ENCODE results near the gene NECTIN2. TPM values are rescaled to one million over a fixed set of nuclear protein-coding genes. Genes with fewer than 3 reads are reported as not detected.
"Not testable (repeated sequence)": the region's sequence is repeated elsewhere in the genome, so short reads cannot be mapped to it uniquely, and the experiment has no call there.

The NECTIN2 gene
- total RNA-seq, 1 donor from 2014 or later = 264 TPM

- H3K4me3 ChIP-seq (ENCODE audit: low read depth, low read length) = no peak overlapping the region
- DNase-seq (ENCODE audit: low read depth) = no peak
- no peak for TF ChIP-seq CTCF (conservative IDR thresholded peaks at IDR 0.05; ENCODE audit: low read depth, low read length)
Measured at GRCh38 chr19:44878120-44878865, 32.2 kb downstream of the NECTIN2 start.

- H3K4me3 ChIP-seq (ENCODE audit: low read depth, low read length) = no peak overlapping the region
- no peak for DNase-seq (ENCODE audit: low read depth)
- no peak for TF ChIP-seq CTCF (conservative IDR thresholded peaks at IDR 0.05; ENCODE audit: low read depth, low read length)
Measured at GRCh38 chr19:44879309-44880065, 33.4 kb downstream of the NECTIN2 start.

GRCh38 chr19:44882063-44882462, 36.0 kb downstream of the NECTIN2 start:
- no peak overlapping the region for H3K4me3 ChIP-seq (ENCODE audit: low read depth, low read length)
- no peak for DNase-seq (ENCODE audit: low read depth)
- no peak for TF ChIP-seq CTCF (conservative IDR thresholded peaks at IDR 0.05; ENCODE audit: low read depth, low read length)

- not testable (repeated sequence) for DNase-seq (ENCODE audit: low read depth); H3K4me3 ChIP-seq (ENCODE audit: low read depth, low read length)
Measured at GRCh38 chr19:44882619-44883397, 36.7 kb downstream of the NECTIN2 start.

GRCh38 chr19:44883922-44884321, 37.8 kb downstream of the NECTIN2 start:
- no peak for TF ChIP-seq CTCF (conservative IDR thresholded peaks at IDR 0.05; ENCODE audit: low read depth, low read length)

GRCh38 chr19:44884566-44884965, 38.5 kb downstream of the NECTIN2 start:
- no peak for DNase-seq (ENCODE audit: low read depth)
- no peak overlapping the region for H3K4me3 ChIP-seq (ENCODE audit: low read depth, low read length)
- TF ChIP-seq CTCF (conservative IDR thresholded peaks at IDR 0.05; ENCODE audit: low read depth, low read length) = no peak

More at GRCh38 chr19:44883922-44884321, 37.8 kb downstream of the NECTIN2 start:
- no peak overlapping the region for H3K4me3 ChIP-seq (ENCODE audit: low read depth, low read length)
- DNase-seq (ENCODE audit: low read depth) = no peak

- DNase-seq (ENCODE audit: low read depth) = no peak
- no peak for TF ChIP-seq CTCF (conservative IDR thresholded peaks at IDR 0.05; ENCODE audit: low read depth, low read length)
- no peak overlapping the region for H3K4me3 ChIP-seq (ENCODE audit: low read depth, low read length)
Measured at GRCh38 chr19:44886141-44886540, 40.0 kb downstream of the NECTIN2 start.

Measured in epithelial cell of proximal tubule (primary cell).